BJ (cell line): ENCODE measurements around the gene ITGAL. TPM values are rescaled to one million over a fixed set of nuclear protein-coding genes. Genes with fewer than 3 reads are reported as not detected.

Experiments
- CTCF ChIA-PET: fragments of 350-600 bp; formaldehyde crosslinking; extraction: SDS; loops from one replicate; lab custom pipeline; 2021; ENCODE audit warnings: antibody characterized with exemption, inconsistent platforms; lab: Yijun Ruan, JAX
- POLR2A ChIA-PET: fragments of 300-600 bp; sonication (Branson Sonifier 250); formaldehyde crosslinking; extraction: SDS; loops from one replicate; lab custom pipeline; 2021; ENCODE audit warnings: antibody characterized with exemption; lab: Charles Lee
- DNase-seq: peaks from one replicate; pipeline ENCODE4 v3.0.0-alpha.2; 2011; ENCODE audit warnings: low read depth
- H3K27me3 ChIP-seq: 2 replicates; pipeline ENCODE4 v1.6.0; 2011; ENCODE audit warnings: low read length; ENCODE audit not compliant: control insufficient read depth, insufficient read depth
- H3K36me3 ChIP-seq: 2 replicates; pipeline ENCODE4 v1.5.1; 2011; ENCODE audit warnings: low read length; ENCODE audit not compliant: control insufficient read depth, insufficient read depth
- H3K4me3 ChIP-seq: 2 replicates; pipeline ENCODE4 v1.5.1; 2011; ENCODE audit warnings: low read depth, mild to moderate bottlenecking, control low read depth, low read length
- polyA plus RNA-seq: library from polyadenylated mRNA; depleted of rRNA; stranded (reverse); fragments of >200 nt; gene quantifications from 2 replicates; pipeline ENCODE4 v1.2.3, GENCODE V29; 2011
- TF ChIP-seq, protein P1 (sequence below): IDR thresholded peaks from 2 replicates; pipeline ENCODE4 v1.5.1; 2011; ENCODE audit warnings: low read depth, mild to moderate bottlenecking, control low read depth, inconsistent platforms, low read length, moderate library complexity; ENCODE audit not compliant: insufficient read depth

Gene ITGAL
- polyA plus RNA-seq, 1 experiment = 0.06 TPM

DNA sequence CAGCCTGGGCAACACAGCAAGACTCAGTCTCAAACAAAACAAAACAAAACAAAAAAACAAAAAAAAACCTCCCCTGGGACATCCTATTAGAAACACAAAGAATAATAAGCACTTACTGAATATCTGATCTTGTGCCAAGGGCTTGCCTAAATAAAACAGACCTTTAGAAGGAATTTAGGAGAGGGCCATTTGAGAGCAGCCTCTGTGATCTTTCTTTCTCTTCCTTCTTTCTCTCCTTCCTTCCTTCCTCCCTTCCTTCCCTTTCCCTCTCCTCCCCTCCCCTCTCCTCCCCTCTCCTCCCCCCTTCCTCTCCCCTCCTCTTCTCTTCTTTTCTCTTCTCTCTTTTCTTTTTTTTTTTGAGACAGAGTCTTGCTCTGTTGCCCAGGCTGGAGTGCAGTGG, 12.3 kb downstream of the ITGAL start:
- DNase-seq = no peak
- Histone ChIP-seq H3K27me3 (no peaks in the 10 kb centered on the region; the same call in 1 of the 2 replicates), H3K36me3 (no peaks in the 10 kb centered on the region), H3K4me3 (no peak overlapping the region)
- ChIA-PET CTCF (no interaction called here), POLR2A (no interaction called here)
- TF ChIP-seq, protein P1, sequence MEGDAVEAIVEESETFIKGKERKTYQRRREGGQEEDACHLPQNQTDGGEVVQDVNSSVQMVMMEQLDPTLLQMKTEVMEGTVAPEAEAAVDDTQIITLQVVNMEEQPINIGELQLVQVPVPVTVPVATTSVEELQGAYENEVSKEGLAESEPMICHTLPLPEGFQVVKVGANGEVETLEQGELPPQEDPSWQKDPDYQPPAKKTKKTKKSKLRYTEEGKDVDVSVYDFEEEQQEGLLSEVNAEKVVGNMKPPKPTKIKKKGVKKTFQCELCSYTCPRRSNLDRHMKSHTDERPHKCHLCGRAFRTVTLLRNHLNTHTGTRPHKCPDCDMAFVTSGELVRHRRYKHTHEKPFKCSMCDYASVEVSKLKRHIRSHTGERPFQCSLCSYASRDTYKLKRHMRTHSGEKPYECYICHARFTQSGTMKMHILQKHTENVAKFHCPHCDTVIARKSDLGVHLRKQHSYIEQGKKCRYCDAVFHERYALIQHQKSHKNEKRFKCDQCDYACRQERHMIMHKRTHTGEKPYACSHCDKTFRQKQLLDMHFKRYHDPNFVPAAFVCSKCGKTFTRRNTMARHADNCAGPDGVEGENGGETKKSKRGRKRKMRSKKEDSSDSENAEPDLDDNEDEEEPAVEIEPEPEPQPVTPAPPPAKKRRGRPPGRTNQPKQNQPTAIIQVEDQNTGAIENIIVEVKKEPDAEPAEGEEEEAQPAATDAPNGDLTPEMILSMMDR = no peak

GRCh38 chr16:30485818-30486436, 13.4 kb downstream of the ITGAL start:
- no peak overlapping the region for H3K4me3 ChIP-seq
- DNase-seq = no peak
- H3K36me3 ChIP-seq = no peaks in the 10 kb centered on the region
- ChIA-PET CTCF (interaction anchor here (0.9 kb wide), 1 partner anchor 25 kb away, joined by 3 read pairs; no protein-coding TSS in a partner anchor), POLR2A (no interaction called here)
- TF ChIP-seq, protein P1 = no peak
- H3K27me3 ChIP-seq = no peaks in the 10 kb centered on the region; the same call in 1 of the 2 replicates

DNA sequence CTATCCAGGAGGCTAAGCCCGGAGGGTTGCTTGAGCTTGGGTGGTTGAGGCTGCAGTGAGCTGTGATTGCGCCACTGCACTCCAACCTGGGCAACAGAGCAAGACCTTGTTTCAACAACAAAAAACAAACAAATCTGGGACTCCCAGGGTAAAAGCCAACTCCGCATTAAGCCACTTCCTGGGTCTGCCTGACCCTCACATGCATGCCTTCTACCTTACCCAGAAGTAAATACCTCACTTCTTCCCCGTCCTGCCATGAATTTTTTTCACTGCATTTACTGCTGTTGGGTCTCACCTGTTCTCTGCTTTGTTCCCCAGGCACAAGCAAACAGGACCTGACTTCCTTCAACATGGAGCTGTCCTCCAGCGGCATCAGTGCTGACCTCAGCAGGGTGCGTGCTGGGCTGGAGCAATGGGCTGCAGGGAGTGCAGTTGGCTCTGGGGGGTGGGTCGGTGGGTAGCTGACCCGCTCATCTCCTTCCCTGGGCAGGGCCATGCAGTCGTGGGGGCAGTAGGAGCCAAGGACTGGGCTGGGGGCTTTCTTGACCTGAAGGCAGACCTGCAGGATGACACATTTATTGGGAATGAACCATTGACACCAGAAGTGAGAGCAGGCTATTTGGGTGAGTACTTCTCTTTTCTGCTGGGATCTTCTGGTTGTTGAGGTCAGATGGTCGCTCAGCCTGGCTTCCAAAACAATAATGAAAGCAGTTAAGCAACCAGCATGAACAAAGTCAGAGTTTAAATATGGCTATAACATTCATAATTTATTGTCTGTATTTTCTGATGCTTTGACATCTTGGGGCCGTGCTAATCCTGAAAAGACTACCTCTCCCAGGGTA, 16.4 kb downstream of the ITGAL start:
- no peaks in the 10 kb centered on the region for H3K27me3 ChIP-seq
- ChIA-PET CTCF (no interaction called here), POLR2A (interaction anchor here (0.6 kb wide), 1 partner anchor 9 kb away, joined by 11 read pairs; no protein-coding TSS in a partner anchor)
- no peak overlapping the region for H3K4me3 ChIP-seq
- no peaks in the 10 kb centered on the region for H3K36me3 ChIP-seq
- no peak for DNase-seq
- TF ChIP-seq, protein P1 = no peak

- TF ChIP-seq, protein P1 = no peak
- POLR2A ChIA-PET = no interaction called here
- no peak for DNase-seq
- no peaks in the 10 kb centered on the region for H3K36me3 ChIP-seq
- CTCF ChIA-PET = interaction anchor here (1.0 to 1.2 kb wide), 2 partner anchors 8 to 24 kb away, joined by 3 to 4 read pairs; no protein-coding TSS in a partner anchor
- no peaks in the 10 kb centered on the region for H3K27me3 ChIP-seq
- no peak overlapping the region for H3K4me3 ChIP-seq
Observed at GRCh38 chr16:30490210-30490609, 17.7 kb downstream of the ITGAL start.

DNA sequence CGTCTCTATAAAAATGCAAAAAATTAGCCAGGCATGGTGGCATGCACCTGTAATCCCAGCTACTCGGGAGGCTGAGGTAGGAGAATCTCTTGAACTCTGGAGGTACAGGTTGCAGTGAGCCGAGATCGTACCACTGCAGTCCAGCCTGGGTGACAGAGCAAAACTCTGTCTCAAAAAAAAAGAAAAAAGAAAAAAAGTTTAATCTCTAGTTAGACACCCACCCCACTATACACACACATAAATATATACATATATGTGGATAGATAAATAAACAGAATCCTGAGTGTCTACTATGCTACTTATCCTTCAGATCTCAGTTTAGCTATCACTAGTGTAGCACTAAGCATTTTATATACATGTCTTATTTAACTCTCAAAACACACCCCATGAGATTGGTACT, 18.7 kb downstream of the ITGAL start:
- TF ChIP-seq, protein P1 = no peak
- no peak overlapping the region for H3K4me3 ChIP-seq
- POLR2A ChIA-PET = interaction anchor here (0.6 kb wide), 1 partner anchor 21 kb away, joined by 9 read pairs; no protein-coding TSS in a partner anchor
- no peaks in the 10 kb centered on the region for H3K27me3 ChIP-seq
- no peaks in the 10 kb centered on the region for H3K36me3 ChIP-seq
- no peak for DNase-seq
- CTCF ChIA-PET = interaction anchor here (1.0 to 1.4 kb wide), 4 partner anchors 9 to 43 kb away, joined by 3 to 5 read pairs (median 4); no protein-coding TSS in a partner anchor
